ENCODE data around the gene DNAJC25.

DNAJC25 gene

GRCh38 chr9:111674319-111674718 is 43.2 kb downstream of the DNAJC25 start:
- Histone ChIP-seq H3K36me3 (ENCODE audit: insufficient read depth) (no peaks in the 10 kb centered on the region), H4K20me1 (ENCODE audit: insufficient read depth) (no peaks in the 10 kb centered on the region), H3K4me3 (IDR thresholded peaks at IDR 0.05; ENCODE audit: insufficient read depth, low read depth, low read length) (no peak overlapping the region), H3K4me1 (ENCODE audit: low read depth, poor library complexity, severe bottlenecking) (no peaks in the 10 kb centered on the region), H2AFZ (ENCODE audit: low read depth) (no peak overlapping the region), H3K79me2 (ENCODE audit: insufficient read depth, low read depth) (no peaks in the 10 kb centered on the region), H3K27ac (no peak overlapping the region), H3K9ac (no peak overlapping the region), H3K27me3 (ENCODE audit: insufficient read depth, low read depth) (no peaks in the 10 kb centered on the region), H3K4me2 (no peak overlapping the region)
- TF ChIP-seq CTCF (conservative IDR thresholded peaks at IDR 0.05; ENCODE audit: low read depth, low read length), result no peak

GRCh38 chr9:111676116-111676515 is 45.0 kb downstream of the DNAJC25 start:
- TF ChIP-seq CTCF (conservative IDR thresholded peaks at IDR 0.05; ENCODE audit: low read depth, low read length), result no peak
- no peak overlapping the region for H3K9ac ChIP-seq
- no peaks in the 10 kb centered on the region for H4K20me1 ChIP-seq (ENCODE audit: insufficient read depth)
- H3K36me3 ChIP-seq (ENCODE audit: insufficient read depth), result no peaks in the 10 kb centered on the region
- H3K79me2 ChIP-seq (ENCODE audit: insufficient read depth, low read depth), result no peaks in the 10 kb centered on the region
- H3K4me1 ChIP-seq (ENCODE audit: low read depth, poor library complexity, severe bottlenecking), result no peaks in the 10 kb centered on the region
- H3K27ac ChIP-seq, result no peak overlapping the region
- no peak overlapping the region for H3K4me2 ChIP-seq
- H3K27me3 ChIP-seq (ENCODE audit: insufficient read depth, low read depth), result no peaks in the 10 kb centered on the region
- no peak overlapping the region for H3K4me3 ChIP-seq (IDR thresholded peaks at IDR 0.05; ENCODE audit: insufficient read depth, low read depth, low read length)
- no peak overlapping the region for H2AFZ ChIP-seq (ENCODE audit: low read depth)

GRCh38 chr9:111678293-111678692 is 47.2 kb downstream of the DNAJC25 start:
- H3K79me2 ChIP-seq (ENCODE audit: insufficient read depth, low read depth), result no peaks in the 10 kb centered on the region
- no peak overlapping the region for H3K4me2 ChIP-seq
- no peak overlapping the region for H2AFZ ChIP-seq (ENCODE audit: low read depth)
- no peak overlapping the region for H3K27ac ChIP-seq
- no peak overlapping the region for H3K4me3 ChIP-seq (IDR thresholded peaks at IDR 0.05; ENCODE audit: insufficient read depth, low read depth, low read length)
- H4K20me1 ChIP-seq (ENCODE audit: insufficient read depth), result no peaks in the 10 kb centered on the region
- H3K27me3 ChIP-seq (ENCODE audit: insufficient read depth, low read depth), result no peaks in the 10 kb centered on the region
- TF ChIP-seq CTCF (conservative IDR thresholded peaks at IDR 0.05; ENCODE audit: low read depth, low read length), result no peak
- H3K36me3 ChIP-seq (ENCODE audit: insufficient read depth), result no peaks in the 10 kb centered on the region
- H3K9ac ChIP-seq, result no peak overlapping the region
- H3K4me1 ChIP-seq (ENCODE audit: low read depth, poor library complexity, severe bottlenecking), result no peaks in the 10 kb centered on the region

- no peaks in the 10 kb centered on the region for H3K27me3 ChIP-seq (ENCODE audit: insufficient read depth, low read depth)
- H3K27ac ChIP-seq, result no peak overlapping the region
- no peak overlapping the region for H3K4me2 ChIP-seq
- no peak overlapping the region for H3K9ac ChIP-seq
- no peaks in the 10 kb centered on the region for H3K4me1 ChIP-seq (ENCODE audit: low read depth, poor library complexity, severe bottlenecking)
- H4K20me1 ChIP-seq (ENCODE audit: insufficient read depth), result no peaks in the 10 kb centered on the region
- H3K79me2 ChIP-seq (ENCODE audit: insufficient read depth, low read depth), result no peaks in the 10 kb centered on the region
- no peak overlapping the region for H3K4me3 ChIP-seq (IDR thresholded peaks at IDR 0.05; ENCODE audit: insufficient read depth, low read depth, low read length)
- no peak for TF ChIP-seq CTCF (conservative IDR thresholded peaks at IDR 0.05; ENCODE audit: low read depth, low read length)
- H3K36me3 ChIP-seq (ENCODE audit: insufficient read depth), result no peaks in the 10 kb centered on the region
- no peak overlapping the region for H2AFZ ChIP-seq (ENCODE audit: low read depth)
Measured at GRCh38 chr9:111679199-111679598, 48.1 kb downstream of the DNAJC25 start.
